ENCODE results near the gene OR8J1. TPM values are rescaled to one million over a fixed set of nuclear protein-coding genes. Genes with fewer than 3 reads are reported as not detected.
"Not testable (repeated sequence)": the region's sequence is repeated elsewhere in the genome, so short reads cannot be mapped to it uniquely, and the experiment has no call there.

OR8J1 gene
- total RNA-seq, 2 donors from 2014 or later, result not detected

DNA sequence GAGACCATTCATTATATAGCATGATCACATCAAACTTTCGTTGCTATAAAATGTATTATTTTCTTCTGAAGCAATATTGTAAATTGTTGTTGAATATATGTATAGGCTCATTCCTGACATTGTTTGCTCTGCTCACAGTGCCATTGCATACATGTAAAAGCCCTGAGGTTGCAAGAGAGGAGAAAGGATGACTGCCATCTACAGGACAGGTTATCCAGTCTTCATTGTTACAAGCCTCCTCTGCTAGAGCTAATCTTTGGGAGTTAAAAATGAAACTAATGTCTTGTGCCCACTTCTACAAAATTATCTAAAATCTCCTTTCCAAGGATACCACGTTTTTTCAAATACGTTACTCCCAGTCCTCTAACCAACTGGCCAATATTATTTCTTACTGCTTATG is 42.0 kb downstream of the OR8J1 start:
- WGBS, result 45% methylated on average over 3 of the region's 3 CpGs
- intact Hi-C loops (cut with DNase I), result no loop called here
- Histone ChIP-seq H3K27me3 (replicated peaks; ENCODE audit: insufficient read depth) (no peaks in the 10 kb centered on the region), H3K36me3 (no peaks in the 10 kb centered on the region), H3K27ac (no peak overlapping the region), H3K4me1 (replicated peaks) (no peaks in the 10 kb centered on the region), H3K4me3 (no peak overlapping the region), H3K9me3 (no peaks in the 10 kb centered on the region)
- DNase-seq (ENCODE audit: low spot score), result no peak
- TF ChIP-seq, protein P1, sequence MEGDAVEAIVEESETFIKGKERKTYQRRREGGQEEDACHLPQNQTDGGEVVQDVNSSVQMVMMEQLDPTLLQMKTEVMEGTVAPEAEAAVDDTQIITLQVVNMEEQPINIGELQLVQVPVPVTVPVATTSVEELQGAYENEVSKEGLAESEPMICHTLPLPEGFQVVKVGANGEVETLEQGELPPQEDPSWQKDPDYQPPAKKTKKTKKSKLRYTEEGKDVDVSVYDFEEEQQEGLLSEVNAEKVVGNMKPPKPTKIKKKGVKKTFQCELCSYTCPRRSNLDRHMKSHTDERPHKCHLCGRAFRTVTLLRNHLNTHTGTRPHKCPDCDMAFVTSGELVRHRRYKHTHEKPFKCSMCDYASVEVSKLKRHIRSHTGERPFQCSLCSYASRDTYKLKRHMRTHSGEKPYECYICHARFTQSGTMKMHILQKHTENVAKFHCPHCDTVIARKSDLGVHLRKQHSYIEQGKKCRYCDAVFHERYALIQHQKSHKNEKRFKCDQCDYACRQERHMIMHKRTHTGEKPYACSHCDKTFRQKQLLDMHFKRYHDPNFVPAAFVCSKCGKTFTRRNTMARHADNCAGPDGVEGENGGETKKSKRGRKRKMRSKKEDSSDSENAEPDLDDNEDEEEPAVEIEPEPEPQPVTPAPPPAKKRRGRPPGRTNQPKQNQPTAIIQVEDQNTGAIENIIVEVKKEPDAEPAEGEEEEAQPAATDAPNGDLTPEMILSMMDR (IDR thresholded peaks at IDR 0.05), result no peak
- TF ChIP-seq POLR2AphosphoS5 (IDR thresholded peaks at IDR 0.05), result no peak
- TF ChIP-seq POLR2A (IDR thresholded peaks at IDR 0.05), result no peak

- 88% methylated on average over 27 of the region's 27 CpGs for WGBS
- H3K4me1 ChIP-seq (replicated peaks); H3K4me3 ChIP-seq; H3K36me3 ChIP-seq; H3K27me3 ChIP-seq (replicated peaks; ENCODE audit: insufficient read depth); H3K9me3 ChIP-seq; H3K27ac ChIP-seq; intact Hi-C loops (cut with DNase I); DNase-seq (ENCODE audit: low spot score): not testable (repeated sequence)
These were observed 47.9 kb downstream of the OR8J1 start for GRCh38 chr11:56401858-56402461.

DNA sequence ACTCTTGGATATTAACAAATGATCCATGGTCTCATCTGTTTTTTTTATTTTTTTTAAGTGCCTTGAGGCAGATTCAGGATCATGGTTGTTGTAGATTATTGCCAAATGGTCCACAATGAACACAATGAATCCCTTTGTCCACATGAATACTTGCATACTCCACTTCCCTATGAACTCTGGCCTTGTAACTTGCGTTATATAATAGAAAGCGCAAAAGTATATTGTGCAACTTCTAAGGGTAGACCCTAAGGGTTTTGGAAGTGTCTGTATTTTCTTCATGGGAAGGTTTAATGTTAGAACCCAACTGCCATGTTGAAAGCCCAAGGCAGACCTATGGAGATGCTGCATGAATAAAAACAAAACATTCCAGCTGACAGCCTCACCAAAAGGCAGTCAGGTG is 50.3 kb downstream of the OR8J1 start:
- Histone ChIP-seq H3K9me3 (no peaks in the 10 kb centered on the region), H3K27me3 (replicated peaks; ENCODE audit: insufficient read depth) (no peaks in the 10 kb centered on the region), H3K27ac (no peak overlapping the region), H3K36me3 (no peaks in the 10 kb centered on the region), H3K4me1 (replicated peaks) (no peaks in the 10 kb centered on the region), H3K4me3 (no peak overlapping the region)
- 94% methylated on average over 2 of the region's 2 CpGs for WGBS
- intact Hi-C loops (cut with DNase I), result no loop called here
- TF ChIP-seq POLR2A (IDR thresholded peaks at IDR 0.05) (no peak), POLR2AphosphoS5 (IDR thresholded peaks at IDR 0.05) (no peak)
- TF ChIP-seq, protein P1 (IDR thresholded peaks at IDR 0.05), result no peak
- no peak for DNase-seq (ENCODE audit: low spot score)

GRCh38 chr11:56410801-56411200 is 56.7 kb downstream of the OR8J1 start:
- Histone ChIP-seq H3K9me3 (no peaks in the 10 kb centered on the region), H3K4me3 (no peak overlapping the region), H3K27ac (no peak overlapping the region), H3K36me3 (no peaks in the 10 kb centered on the region), H3K4me1 (replicated peaks) (no peaks in the 10 kb centered on the region), H3K27me3 (replicated peaks; ENCODE audit: insufficient read depth) (no peaks in the 10 kb centered on the region)
- DNase-seq (ENCODE audit: low spot score), result no peak
- intact Hi-C loops (cut with DNase I), result no loop called here
- TF ChIP-seq POLR2A (IDR thresholded peaks at IDR 0.05) (no peak), POLR2AphosphoS5 (IDR thresholded peaks at IDR 0.05) (no peak)
- TF ChIP-seq, protein P1 (IDR thresholded peaks at IDR 0.05), result no peak

Other genes with a start within 250 kb of the OR8J1 start
- not detected for gene OR8H3, start 231.9 kb upstream of the OR8J1 start, total RNA-seq
- gene OR8J3, start 214.1 kb upstream of the OR8J1 start, total RNA-seq, result not detected
- not detected for gene OR8K5, start 194.0 kb upstream of the OR8J1 start, total RNA-seq
- not detected for gene OR5J2, start 177.7 kb upstream of the OR8J1 start, total RNA-seq
- gene OR5T2, start 120.0 kb upstream of the OR8J1 start, total RNA-seq, result not detected
- not detected for gene OR5T3, start 102.0 kb upstream of the OR8J1 start, total RNA-seq
- not detected for gene OR5T1, start 80.1 kb upstream of the OR8J1 start, total RNA-seq
- not detected for gene OR8H1, start 62.0 kb upstream of the OR8J1 start, total RNA-seq
- not detected for gene OR8K3, start 39.1 kb upstream of the OR8J1 start, total RNA-seq
- 1 to 10 TPM in 1 of 2 donors, not detected in 1; 1.6 TPM for gene OR8K1, start 8.3 kb upstream of the OR8J1 start, total RNA-seq
- not detected for gene OR8U1, start 21.3 kb downstream of the OR8J1 start, total RNA-seq
- gene OR5AL1, start 58.4 kb downstream of the OR8J1 start, total RNA-seq, result not detected
- gene OR5M3, start 119.1 kb downstream of the OR8J1 start, total RNA-seq, result not detected
- gene OR5M8, start 137.1 kb downstream of the OR8J1 start, total RNA-seq, result not detected
- not detected for gene OR5M11, start 189.0 kb downstream of the OR8J1 start, total RNA-seq
- not detected for gene OR5M10, start 223.4 kb downstream of the OR8J1 start, total RNA-seq